HFFc6 (cell line): Measurements from ENCODE around the gene EMID1. TPM values are rescaled to one million over a fixed set of nuclear protein-coding genes. Genes with fewer than 3 reads are reported as not detected.

ENCODE experiments used
- DNase-seq: peaks from one replicate; pipeline ENCODE4 v3.0.0-alpha.2; 2018
- H3K27ac Mint-ChIP-seq: 2 replicates; pipeline ENCODE4 v1.8.0; 2020; ENCODE audit warnings: mild to moderate bottlenecking, mixed read lengths
- H3K27me3 Mint-ChIP-seq: 2 replicates; pipeline ENCODE4 v1.8.0; 2021; ENCODE audit warnings: mild to moderate bottlenecking, moderate library complexity, mixed read lengths; ENCODE audit not compliant: insufficient read depth
- H3K36me3 Mint-ChIP-seq: 2 replicates; pipeline ENCODE4 v1.8.0; 2021; ENCODE audit warnings: low read depth, mixed read lengths
- H3K4me1 Mint-ChIP-seq: 2 replicates; pipeline ENCODE4 v1.8.0; 2020; ENCODE audit warnings: low read depth, mixed read lengths
- H3K4me3 Mint-ChIP-seq: 2 replicates; pipeline ENCODE4 v1.8.0; 2020; ENCODE audit warnings: mild to moderate bottlenecking, moderate library complexity, mixed read lengths
- H3K9me3 Mint-ChIP-seq: 2 replicates; pipeline ENCODE4 v1.8.0; 2020; ENCODE audit warnings: mild to moderate bottlenecking, mixed read lengths
- total RNA-seq, 6 experiments: library from RNA; stranded (reverse); fragmentation: NEBNext Ultra II Directional; extraction: Animal tissue kit (Norgen Biotek cat#: 25700); gene quantifications; 2 replicates in 1 of 6; 3 replicates in 5 of 6; pipeline ENCODE4 v1.2.3, GENCODE V29; 2021
- TF ChIP-seq, protein P1 (sequence below): fragments of 200-600 bp; sonication (generic); IDR thresholded peaks from 2 replicates; pipeline ENCODE4 v1.5.0; 2021; ENCODE audit warnings: antibody characterized with exemption, mild to moderate bottlenecking

EMID1 gene
- total RNA-seq, 6 experiments from 2014 or later = not detected

GRCh38 chr22:29172216-29172615 lies 33.5 kb upstream of the EMID1 start:
- peaks cover 7% of the 10 kb centered on the region; the same call in 1 of the 2 replicates for H3K36me3 Mint-ChIP-seq
- H3K4me1 Mint-ChIP-seq = no peaks in the 10 kb centered on the region
- peaks cover 22% of the 10 kb centered on the region for H3K27me3 Mint-ChIP-seq
- no peak overlapping the region for H3K4me3 Mint-ChIP-seq
- no peak overlapping the region for H3K27ac Mint-ChIP-seq
- DNase-seq = no peak
- TF ChIP-seq, protein P1, sequence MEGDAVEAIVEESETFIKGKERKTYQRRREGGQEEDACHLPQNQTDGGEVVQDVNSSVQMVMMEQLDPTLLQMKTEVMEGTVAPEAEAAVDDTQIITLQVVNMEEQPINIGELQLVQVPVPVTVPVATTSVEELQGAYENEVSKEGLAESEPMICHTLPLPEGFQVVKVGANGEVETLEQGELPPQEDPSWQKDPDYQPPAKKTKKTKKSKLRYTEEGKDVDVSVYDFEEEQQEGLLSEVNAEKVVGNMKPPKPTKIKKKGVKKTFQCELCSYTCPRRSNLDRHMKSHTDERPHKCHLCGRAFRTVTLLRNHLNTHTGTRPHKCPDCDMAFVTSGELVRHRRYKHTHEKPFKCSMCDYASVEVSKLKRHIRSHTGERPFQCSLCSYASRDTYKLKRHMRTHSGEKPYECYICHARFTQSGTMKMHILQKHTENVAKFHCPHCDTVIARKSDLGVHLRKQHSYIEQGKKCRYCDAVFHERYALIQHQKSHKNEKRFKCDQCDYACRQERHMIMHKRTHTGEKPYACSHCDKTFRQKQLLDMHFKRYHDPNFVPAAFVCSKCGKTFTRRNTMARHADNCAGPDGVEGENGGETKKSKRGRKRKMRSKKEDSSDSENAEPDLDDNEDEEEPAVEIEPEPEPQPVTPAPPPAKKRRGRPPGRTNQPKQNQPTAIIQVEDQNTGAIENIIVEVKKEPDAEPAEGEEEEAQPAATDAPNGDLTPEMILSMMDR = no peak
- H3K9me3 Mint-ChIP-seq = peaks cover 19% of the 10 kb centered on the region

DNA sequence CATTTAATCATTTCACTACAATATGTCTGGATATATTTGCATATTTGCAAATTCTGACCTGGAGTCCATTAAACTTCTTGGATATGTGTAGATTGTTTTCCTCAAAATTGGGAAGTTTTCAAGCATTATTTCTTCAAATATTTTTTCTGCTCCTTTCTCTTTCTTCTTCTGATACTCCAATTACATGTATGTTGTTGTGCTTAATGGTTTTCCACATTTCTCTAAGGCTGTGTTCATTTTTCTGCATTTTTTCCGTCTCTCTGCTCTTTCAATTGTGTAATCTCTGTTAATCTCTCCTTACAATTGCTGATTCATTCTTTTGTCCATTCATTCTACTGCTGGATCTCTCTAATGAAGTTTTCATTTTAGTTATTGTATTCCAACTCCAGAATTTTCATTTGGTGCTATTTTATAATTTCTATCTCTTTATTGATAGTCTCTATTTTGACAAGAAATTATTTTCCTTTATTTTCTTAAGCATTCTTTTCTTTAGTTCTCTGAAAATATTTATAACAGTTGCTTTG lies 30.3 kb upstream of the EMID1 start:
- TF ChIP-seq, protein P1 = no peak
- Mint-ChIP-seq H3K4me1 (no peaks in the 10 kb centered on the region), H3K9me3 (peaks cover 19% of the 10 kb centered on the region), H3K27ac (no peak overlapping the region), H3K36me3 (peaks cover 7% of the 10 kb centered on the region; the same call in 1 of the 2 replicates), H3K4me3 (no peak overlapping the region), H3K27me3 (peaks cover 17% of the 10 kb centered on the region)
- DNase-seq = no peak

- TF ChIP-seq, protein P1 = no peak
- no peak for DNase-seq
- Mint-ChIP-seq H3K4me1 (no peaks in the 10 kb centered on the region), H3K27me3 (peaks cover 21% of the 10 kb centered on the region), H3K36me3 (no peaks in the 10 kb centered on the region), H3K9me3 (no peaks in the 10 kb centered on the region), H3K4me3 (no peak overlapping the region), H3K27ac (no peak overlapping the region)
Measured at GRCh38 chr22:29183971-29184848, 21.5 kb upstream of the EMID1 start.

GRCh38 chr22:29184849-29185490 lies 20.7 kb upstream of the EMID1 start:
- Mint-ChIP-seq H3K9me3 (no peaks in the 10 kb centered on the region), H3K27ac (no peak overlapping the region), H3K4me3 (no peak overlapping the region), H3K4me1 (no peaks in the 10 kb centered on the region), H3K27me3 (peaks cover 26% of the 10 kb centered on the region), H3K36me3 (no peaks in the 10 kb centered on the region)
- no peak for DNase-seq
- TF ChIP-seq, protein P1 = no peak

- Mint-ChIP-seq H3K9me3 (no peaks in the 10 kb centered on the region), H3K27me3 (peaks cover 25% of the 10 kb centered on the region), H3K27ac (no peak overlapping the region), H3K4me3 (no peak overlapping the region), H3K36me3 (no peaks in the 10 kb centered on the region), H3K4me1 (no peaks in the 10 kb centered on the region)
- TF ChIP-seq, protein P1 = no peak
- DNase-seq = no peak
Measured at GRCh38 chr22:29186302-29186701, 19.4 kb upstream of the EMID1 start.
